EL (cell line): ENCODE measurements around the gene KRT80.

Experiments used
- DNase-seq: peaks from one replicate; pipeline ENCODE4 v3.0.0-alpha.2; 2016

KRT80 gene

DNA sequence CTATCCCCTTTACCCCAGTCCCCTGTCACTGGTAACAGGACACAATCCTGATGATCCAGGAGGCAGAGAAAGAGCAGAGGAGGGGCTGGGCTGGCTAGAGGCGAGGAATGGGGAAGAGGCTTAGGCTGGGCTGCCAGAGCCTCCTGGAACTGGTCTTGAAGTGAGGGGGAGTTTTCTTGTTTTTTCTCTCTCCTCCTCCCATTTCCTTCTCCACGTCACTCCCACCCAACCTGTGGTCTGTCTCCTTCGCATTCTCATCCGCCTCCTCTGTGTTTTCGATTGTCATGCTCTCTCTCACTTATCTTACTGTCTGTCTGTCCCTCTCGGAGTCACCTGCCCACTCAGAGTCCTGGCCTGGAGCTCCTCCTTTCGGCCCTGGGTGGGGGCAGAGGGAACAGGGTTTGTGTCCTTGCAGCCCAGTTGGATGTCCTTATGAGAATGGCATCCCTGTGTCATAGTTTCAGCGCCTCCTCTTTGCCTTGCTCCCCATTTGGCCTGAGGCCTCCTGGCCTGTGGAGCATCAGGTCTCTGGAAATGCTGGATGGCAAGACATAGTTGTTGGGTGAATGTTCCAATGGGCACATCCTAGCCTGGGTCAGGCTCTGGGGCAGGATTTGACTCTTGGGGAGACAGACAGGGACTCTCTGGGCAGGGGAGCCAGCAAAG lies 3.4 kb upstream of the KRT80 start:
- peak; percentile 50 for DNase-seq

- peak; percentile 47 for DNase-seq
These were observed 2.2 kb upstream of the KRT80 start for GRCh38 chr12:52193991-52194390.

DNA sequence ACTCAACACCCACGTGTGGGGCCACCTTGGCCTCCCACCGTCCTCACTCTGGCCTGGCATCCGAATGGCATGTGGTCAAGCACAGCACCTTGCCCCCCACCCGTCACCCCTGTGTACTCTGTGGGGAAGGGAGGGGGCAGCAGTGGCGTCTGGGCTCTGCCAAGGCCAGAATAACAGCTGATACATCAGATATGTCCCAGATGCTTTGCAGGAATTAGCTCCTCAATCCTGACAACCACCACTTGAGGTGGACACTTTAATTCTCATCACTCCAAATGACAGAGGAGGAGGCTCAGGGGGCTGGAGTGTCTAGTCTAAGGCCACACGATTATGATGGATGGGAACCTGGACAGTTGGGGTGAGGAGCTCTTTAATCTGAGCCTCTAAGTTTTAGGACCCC lies 1.7 kb upstream of the KRT80 start:
- no peak for DNase-seq

DNA sequence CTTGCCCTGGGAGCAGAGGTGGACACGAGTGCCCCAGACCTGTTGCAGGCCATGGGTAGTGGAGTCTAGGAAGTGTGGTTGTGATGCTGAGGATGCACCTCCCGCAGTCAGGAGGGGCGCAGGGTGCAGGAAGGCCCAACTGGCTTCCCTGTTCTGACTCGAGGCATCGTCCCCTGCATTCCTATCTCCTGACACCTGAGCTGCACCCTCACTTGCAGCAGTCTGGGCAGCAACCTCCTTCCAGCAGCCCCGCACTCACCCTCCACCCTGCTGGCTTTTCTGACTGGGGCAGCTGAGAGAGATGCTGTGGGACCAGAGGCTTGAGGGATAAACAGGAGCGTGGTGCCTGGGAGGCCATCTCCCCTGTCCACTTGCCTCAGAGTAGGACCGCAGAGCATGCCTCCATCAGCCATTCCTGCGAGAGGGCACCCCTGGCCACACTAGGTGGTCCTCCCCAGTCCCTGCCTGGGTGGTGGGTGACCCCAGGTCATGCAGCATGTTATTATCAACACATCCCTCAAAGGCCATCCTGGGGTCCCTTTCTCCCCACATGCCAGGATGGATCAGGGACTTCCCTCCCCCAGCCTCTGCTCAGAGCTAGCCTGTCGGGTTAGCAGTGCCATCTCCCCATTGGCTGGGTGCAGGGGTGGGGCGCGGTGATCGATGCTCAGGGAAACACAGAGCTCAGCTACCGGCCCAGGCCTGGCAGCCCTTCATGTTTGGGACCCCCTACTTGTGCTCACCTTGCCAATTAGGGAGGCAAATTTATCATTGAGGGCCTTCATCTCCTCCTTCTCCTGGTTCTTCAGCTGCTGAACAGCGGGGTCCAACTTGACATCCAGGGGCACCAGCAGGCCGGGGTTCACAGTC lies 719 bp downstream of the KRT80 start:
- peak; percentile 58 for DNase-seq

- peak; percentile 81 for DNase-seq
These were observed 2.2 kb downstream of the KRT80 start for GRCh38 chr12:52189376-52190174.

DNA sequence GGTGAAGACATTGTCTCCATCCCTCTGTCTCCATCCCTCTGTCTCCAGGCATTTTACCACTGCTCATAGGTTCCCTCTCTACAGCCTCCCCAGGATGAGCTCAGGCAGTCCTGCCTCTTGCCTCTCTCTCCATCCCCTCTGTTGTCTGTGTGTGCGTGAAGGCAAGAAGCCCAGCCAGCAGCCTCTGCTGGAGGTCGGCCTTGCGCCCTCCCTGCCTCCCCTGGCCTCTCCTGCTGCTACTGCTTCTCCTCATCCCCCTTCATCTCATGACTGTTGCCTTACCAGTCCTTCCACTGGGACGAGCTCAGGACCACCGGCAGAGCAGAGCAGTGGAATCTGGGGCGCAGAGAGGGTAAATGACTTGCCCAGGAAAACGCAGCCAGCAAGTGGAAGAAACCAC lies 3.2 kb downstream of the KRT80 start:
- DNase-seq: no peak

GRCh38 chr12:52187640-52188039 lies 4.2 kb downstream of the KRT80 start:
- no peak for DNase-seq

GRCh38 chr12:52187206-52187605 lies 4.6 kb downstream of the KRT80 start:
- DNase-seq: no peak

DNA sequence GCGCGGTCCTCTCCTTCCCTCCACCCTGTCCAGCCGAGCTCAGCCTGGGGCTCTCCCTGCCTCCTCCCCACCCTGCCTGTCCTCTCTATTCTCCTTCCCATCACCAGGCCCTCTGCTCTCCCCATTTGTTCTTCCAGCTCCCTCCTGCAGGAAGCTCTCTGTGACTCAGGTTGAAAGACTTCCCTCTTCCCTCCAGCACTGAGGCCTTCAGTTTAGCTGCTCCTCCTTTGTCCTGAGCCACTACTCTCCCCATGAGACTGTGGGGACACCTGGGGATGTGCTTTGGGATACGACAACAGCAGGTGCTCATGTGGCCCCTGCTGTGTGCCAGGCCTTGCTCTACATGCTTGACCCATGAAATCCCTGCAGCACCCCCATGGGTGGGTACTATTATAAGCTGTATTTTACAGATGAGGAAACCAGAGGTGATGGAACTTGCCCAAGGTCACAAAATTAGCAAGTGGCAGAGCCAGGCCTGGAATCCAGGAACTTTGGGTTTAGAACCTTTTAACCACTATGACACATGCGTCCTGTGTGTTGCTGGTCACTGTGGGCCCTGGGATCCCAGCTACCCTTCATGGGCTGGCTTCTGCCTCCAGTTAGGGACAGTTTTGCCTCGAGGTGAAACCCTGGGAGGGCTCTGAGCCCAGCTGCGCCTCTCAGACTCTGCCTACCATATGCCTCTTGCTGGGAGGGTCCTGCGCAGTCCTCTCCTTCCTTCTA lies 5.5 kb downstream of the KRT80 start:
- DNase-seq: peak; percentile 95

- no peak for DNase-seq
These were observed 6.3 kb downstream of the KRT80 start for GRCh38 chr12:52185400-52185967.

- no peak for DNase-seq
These were observed 7.0 kb downstream of the KRT80 start for GRCh38 chr12:52184813-52185212.

DNA sequence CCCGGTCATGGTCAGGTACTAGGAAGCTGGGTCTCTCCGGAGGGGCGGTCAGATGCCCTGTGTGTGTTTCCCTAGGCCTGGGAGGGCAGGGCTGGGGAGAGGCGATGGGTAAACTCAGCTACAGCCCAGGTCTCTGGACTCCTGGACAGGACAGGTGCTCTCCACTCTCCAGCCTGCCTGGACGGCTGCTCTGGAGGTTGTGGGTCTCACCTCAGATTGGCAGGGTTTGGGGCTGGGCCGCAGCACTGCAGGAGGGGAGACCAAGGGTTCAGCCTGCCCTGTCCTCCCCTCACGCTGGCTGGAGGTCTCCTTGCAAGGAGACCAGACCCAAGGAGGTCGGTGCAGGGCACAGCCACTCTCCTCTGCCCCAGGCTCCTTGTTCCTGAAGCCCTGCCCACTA lies 7.8 kb downstream of the KRT80 start:
- DNase-seq: no peak

- no peak for DNase-seq
These were observed 8.3 kb downstream of the KRT80 start for GRCh38 chr12:52183544-52183910.

DNA sequence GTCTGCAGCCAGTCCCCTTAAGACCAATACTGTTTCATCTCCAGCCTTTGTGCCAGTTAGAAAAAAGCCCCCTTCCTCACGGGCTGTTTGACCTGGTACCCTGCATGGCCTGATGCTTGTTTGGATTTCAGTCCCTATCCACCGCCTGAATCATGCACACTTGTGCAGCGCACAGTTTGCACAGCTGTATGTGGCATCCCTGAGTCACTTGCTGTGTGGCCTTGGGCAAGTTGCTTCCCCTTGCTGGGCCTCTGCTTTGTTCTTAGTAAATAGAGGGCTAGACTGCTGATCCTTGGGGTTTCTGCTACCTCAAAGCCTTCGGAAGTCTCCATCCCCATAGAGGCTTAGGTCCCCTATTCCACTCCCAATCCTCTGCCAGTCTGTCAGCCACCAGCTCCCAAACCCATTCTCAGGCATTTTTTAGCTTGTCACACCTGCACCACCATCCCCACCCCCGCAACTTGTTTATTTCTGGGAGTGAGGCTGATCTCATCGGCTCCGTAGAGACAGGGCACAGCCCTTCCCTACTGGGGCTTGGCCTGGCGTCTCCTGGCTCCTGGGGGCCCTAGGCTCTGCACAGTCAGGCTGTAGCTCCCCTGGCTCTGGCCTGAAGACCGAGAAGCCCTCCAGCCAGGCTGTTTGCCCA lies 8.8 kb downstream of the KRT80 start:
- DNase-seq: no peak

- DNase-seq: no peak
These were observed 9.4 kb downstream of the KRT80 start for GRCh38 chr12:52182384-52182783.

GRCh38 chr12:52181746-52182145 lies 10.1 kb downstream of the KRT80 start:
- DNase-seq: peak; percentile 86

GRCh38 chr12:52180971-52181628 lies 10.7 kb downstream of the KRT80 start:
- DNase-seq: peak; percentile 56

DNA sequence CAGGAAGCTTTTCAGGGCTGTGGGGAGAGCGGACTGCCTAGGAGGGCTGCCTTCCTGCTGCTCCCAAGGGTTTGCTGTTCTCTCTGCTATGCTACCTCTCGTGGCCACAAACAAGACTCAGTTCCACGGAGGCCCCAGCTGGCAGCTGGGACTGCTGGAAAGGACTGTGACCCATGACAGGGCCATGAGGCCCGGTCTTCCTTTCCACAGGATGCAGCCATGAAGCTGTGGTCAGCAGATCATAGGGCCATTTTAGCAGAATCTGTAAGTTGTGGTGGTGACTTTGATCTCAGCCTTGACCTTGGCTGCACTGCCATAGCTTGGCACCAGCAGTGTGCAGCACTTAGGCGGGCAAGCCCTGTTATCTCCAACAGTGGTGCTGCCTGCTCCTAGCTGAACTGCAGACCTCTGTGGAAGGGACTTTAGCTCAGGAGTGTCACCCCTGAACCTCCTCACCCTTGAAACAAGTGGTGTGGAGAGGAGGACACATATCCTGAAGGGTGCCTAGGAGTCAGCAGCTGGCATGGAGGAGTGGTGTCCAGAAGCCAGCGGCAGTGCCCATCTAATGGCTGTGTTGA lies 12.3 kb downstream of the KRT80 start:
- no peak for DNase-seq

DNA sequence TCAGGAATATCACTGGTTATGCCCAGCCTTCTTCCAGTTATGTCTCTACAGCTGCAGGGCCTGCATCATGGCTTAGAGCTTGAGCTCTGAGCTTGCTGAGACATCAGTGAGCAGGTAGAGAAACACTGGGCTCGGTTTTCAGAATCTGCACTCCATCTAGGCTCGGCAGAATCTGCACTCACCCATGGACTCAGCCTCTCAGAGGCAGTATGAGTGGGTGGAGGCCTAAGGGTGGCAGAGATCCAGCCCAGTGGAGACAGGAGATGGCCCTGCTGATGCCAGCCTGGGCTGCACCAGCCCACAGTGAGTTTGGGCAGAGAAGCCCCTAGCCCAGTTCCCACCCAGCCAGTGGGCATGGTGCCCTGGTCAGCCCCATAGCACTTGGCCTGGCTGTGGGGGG lies 12.8 kb downstream of the KRT80 start:
- no peak for DNase-seq

GRCh38 chr12:52178443-52178842 lies 13.4 kb downstream of the KRT80 start:
- DNase-seq: no peak
